ENCODE measurements around the gene TTLL10.
"Not testable (repeated sequence)": the region's sequence is repeated elsewhere in the genome, so short reads cannot be mapped to it uniquely, and the experiment has no call there.

TTLL10 gene

GRCh38 chr1:1141244-1141910, 32.3 kb upstream of the TTLL10 start:
- no peak for DNase-seq (ENCODE audit: low read depth)

GRCh38 chr1:1141911-1142250, 31.8 kb upstream of the TTLL10 start:
- DNase-seq (ENCODE audit: low read depth): no peak

- not testable (repeated sequence) for DNase-seq (ENCODE audit: low read depth)
Measured at GRCh38 chr1:1142352-1142751, 31.3 kb upstream of the TTLL10 start.

DNA sequence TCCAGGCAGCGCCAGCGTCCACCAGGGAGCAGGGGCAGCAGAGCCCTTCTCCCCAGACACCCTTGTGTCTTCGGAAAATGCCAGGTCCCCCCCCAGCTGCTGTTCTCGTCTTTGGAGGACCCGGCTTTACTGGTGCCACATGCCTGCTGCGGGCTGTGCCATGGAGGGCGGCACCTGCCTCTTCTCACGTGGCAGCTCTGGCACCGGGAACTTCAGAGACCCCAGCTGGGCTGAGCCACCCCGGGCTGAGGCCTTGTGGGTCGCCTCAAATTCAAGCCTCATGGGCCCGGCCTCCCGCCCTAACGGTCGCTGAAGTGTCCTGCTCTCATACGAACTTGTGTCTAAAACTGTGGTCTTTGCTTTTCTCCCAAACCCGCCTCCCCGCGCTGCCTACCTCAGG, 30.8 kb upstream of the TTLL10 start:
- no peak for DNase-seq (ENCODE audit: low read depth)

DNA sequence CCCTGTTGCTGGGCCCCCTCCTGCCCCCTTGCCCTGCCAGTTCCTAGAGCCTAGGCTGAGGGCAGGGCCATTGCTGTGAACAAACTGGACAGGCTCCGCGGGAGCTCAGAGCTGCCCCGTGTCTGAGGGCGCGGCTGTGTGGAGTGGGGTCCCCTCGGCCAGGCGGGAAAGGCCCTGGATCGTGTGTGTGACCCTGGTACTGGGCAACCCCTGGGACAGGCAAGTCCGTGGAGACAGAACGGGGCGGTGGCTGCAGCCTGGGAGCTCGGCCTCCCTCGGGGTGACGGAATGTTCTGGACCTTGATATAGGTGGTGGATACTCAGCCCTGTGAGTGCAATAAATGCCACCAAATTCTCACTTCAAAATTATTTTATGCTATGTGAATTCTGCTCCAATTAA, 30.0 kb upstream of the TTLL10 start:
- DNase-seq (ENCODE audit: low read depth): no peak

- DNase-seq (ENCODE audit: low read depth): no peak
Measured at GRCh38 chr1:1144122-1144842, 29.4 kb upstream of the TTLL10 start.

DNA sequence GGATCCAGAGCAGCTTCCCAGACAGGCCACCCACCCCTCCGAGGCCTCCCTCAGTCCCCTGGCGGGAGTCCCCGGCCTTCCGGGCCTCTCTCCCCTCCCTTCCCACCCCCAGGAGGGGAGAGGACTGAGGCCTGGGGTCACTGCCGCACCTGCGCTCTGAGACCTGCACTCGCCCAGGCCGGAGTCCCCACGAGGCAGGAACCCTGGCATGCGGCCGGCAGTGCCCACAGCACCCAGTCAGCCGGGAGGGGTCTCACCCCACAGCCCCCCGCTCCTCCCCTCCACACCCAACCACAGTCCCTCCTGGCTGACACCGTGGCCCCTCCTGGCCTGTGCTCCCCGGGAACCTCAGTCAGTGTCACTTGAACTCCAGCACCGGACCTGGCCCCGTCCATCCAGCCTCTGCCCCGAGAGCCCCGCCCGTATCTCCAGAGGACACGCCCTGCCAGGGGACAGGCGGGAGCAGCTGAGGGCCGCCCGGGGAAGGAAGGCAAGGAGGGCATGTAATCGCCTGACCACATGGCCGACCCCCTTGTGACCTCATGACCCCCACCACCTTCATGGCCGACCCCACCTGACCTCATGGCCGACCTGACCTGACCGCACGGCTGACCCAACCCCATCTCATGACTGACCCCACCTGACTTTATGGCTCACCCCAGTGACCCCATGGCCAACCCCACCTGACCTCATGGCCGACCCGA, 28.7 kb upstream of the TTLL10 start:
- DNase-seq (ENCODE audit: low read depth): no peak

DNA sequence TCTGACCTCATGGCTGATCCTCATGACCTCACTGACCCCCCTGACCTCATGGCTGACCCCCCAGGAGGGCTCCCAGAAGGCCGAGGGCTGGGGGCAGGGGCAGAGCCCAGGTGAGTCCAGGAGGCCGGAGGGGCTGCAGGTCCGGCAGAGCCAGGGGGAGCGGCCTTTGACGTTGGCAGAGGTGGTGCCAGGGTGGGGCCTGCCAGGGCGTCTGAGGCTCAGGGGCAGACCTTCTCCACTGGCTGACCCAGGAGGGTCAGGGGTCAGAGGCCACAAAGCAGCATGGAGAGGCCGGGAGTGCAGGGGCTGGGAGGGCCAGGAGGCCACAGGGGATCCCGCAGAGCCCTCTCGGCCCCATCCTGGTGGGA, 28.1 kb upstream of the TTLL10 start:
- no peak for DNase-seq (ENCODE audit: low read depth)

- DNase-seq (ENCODE audit: low read depth): no peak
Measured at GRCh38 chr1:1146026-1146425, 27.7 kb upstream of the TTLL10 start.

DNA sequence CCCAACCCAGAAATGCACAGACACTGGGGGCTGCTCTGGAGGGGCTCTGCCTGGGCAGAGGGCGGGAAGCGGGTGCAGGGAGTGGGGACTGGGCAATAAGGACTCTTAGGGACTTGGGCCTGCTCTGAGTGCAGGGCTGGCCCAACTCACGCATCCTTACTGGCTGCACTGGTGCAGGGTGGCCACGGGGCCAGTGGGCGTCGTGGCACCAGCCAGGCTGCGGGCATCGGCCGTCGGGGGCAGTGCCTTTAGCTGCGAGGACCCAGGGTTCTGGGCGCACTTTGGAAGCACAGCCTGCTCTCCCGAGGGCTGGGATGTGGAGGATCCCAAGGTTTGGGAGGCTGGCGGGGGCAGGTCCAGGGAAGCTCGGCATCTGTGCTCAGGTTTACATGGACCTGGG, 27.1 kb upstream of the TTLL10 start:
- no peak for DNase-seq (ENCODE audit: low read depth)

DNA sequence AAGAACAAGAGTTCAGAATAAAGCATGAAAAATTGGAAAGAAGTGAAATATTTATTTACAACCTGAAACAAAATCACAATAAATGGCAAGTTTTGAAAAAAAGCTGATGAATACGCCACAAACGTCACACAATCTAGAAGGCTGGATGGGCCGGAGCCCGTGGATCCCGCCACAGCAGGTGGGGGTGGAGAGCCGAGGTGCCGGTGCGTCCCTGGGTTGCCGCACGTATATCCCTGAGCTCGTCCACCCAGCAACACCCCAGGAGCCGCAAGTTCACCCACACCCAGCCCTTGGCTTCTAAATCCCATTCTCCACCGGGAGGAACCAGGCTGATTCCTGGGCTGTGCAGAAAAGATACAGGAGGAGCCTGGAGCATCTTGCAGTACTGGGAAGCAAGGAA, 25.6 kb upstream of the TTLL10 start:
- no peak for DNase-seq (ENCODE audit: low read depth)

DNA sequence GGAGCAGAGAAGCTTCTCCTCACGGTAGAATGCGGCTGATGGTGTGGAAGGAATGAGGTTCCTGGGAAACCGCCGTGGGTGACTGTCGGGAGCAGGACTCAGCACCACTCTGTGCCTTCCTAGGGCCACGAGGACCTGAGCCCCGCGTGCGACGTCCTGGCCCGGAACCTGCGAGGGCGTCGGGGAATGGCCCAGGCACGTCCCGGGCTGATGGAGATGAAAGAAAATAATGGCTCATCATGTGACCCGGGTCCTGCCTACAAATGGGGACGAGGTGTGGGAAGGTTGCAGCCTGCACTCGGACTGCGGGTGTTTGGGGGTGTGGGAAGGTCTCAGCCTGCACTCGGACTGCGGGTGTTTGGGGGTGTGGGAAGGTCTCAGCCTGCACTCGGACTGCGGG, 25.1 kb upstream of the TTLL10 start:
- no peak for DNase-seq (ENCODE audit: low read depth)

DNA sequence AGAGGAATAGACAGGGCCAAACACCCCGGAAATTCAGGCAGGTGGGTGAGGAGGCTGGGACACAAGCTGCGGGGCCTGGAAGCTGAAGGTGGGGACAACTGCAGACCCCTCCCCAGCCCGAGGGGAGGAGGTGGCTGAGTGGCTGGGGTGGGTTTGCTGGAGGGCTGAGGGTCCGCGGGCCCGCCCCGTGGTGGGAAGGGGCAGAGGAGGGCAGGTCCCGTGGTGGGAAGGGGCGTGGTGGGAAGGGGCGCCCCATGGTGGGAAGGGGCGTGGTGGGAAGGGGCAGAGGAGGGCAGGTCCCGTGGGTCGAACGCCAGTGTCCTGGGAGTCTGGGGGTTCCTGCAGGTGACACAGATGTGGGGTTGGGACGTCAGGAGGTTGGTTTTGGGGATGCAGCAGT, 24.3 kb upstream of the TTLL10 start:
- no peak for DNase-seq (ENCODE audit: low read depth)

GRCh38 chr1:1150100-1150499, 23.6 kb upstream of the TTLL10 start:
- DNase-seq (ENCODE audit: low read depth): no peak

- DNase-seq (ENCODE audit: low read depth): no peak
Measured at GRCh38 chr1:1151306-1151705, 22.4 kb upstream of the TTLL10 start.

DNA sequence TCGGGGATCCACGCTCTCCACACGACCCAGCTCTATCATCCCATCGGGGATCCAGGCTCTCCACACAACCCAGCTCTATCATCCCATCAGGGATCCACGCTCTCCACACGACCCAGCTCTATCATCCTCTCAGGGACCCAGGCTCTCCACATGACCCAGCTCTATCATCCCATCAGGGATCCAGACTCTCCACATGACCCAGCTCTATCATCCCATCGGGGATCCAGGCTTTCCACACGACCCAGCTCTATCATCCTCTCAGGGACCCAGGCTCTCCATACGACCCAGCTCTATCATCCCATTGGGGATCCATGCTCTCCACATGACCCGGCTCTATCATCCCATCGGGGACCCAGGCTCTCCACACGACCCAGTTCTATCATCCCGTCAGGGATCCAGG, 21.2 kb upstream of the TTLL10 start:
- DNase-seq (ENCODE audit: low read depth): not testable (repeated sequence)

- not testable (repeated sequence) for DNase-seq (ENCODE audit: low read depth)
Measured at GRCh38 chr1:1153215-1153614, 20.5 kb upstream of the TTLL10 start.

DNA sequence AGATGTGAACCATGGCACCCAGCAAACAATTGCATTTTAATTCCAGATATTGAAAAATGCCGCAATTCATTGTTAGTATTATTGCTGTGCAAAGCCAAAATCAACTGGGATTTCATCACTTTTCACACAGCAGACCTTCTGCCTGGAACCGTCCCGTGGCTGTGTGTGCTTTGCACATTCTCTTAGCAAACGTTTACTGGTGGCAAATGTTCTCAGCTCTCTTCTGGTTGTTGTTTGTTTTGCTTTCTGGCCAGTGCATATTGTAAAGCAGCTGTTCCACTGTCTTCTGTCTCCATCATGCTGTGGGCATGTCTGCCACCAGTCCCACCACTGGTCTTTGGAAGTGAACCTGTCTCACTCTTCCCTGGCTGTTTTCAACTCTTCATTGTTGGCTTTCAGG, 19.8 kb upstream of the TTLL10 start:
- no peak for DNase-seq (ENCODE audit: low read depth)

DNA sequence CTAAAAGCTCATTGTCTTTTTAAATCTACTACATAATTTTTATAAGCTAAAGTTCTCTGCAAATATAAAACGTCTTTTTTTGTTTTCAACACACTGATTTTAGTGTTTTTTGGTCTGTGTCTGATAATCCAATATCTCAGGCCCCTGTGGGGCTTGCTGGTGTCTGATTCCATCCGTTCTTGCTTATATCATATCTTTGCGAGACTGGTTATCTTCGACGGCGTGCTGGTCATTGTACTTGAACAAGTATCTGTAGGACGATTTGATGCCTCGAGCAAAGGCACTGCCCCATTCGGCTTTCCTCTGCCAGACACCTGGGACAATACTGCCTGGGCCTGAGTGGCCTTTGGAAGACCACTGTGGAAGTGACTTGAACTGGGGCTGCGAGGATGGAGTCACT, 18.4 kb upstream of the TTLL10 start:
- no peak for DNase-seq (ENCODE audit: low read depth)

DNA sequence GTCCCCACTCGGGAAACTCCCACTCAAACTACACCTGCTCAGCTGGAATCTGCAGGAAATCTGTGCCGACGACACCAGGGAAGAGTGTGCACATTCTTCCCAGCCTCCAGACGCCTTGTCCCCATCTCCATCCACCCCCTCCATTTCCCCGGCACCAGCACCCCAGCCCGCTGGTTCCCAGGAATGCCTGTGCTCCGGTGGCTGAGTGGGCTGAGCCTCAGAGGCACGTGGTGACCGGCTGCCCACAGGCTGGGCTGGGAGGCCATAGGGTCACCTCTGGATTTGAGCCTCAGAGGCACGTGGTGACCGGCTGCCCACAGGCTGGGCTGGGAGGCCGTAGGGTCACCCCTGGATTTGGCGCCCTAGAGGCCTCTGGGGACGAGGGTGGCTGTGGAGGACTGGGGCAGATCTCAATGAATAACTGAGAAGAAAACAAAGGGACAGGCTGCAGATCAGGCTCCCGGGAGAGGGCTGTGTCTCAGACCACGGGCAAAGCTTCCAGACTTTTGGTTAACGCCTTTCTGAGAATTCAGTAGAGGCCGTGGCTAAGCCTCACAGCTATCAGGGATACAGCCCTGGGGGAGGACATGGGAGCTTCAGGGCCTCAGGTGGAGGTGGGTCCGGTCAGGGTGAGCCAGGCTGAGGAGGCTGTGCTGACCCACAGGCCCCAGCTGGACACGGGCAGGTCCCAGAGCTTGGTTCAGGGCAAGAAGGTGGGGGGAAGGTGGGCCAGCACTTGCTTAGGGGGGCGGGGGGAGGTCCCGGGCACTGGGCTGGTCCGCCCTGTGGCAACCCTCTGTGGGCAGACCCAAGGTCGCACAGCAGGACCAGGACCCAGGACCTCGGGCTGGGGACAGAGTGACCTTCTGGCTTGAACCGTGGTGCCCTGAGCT, 17.3 kb upstream of the TTLL10 start:
- DNase-seq (ENCODE audit: low read depth): no peak

GRCh38 chr1:1157033-1157365, 16.7 kb upstream of the TTLL10 start:
- DNase-seq (ENCODE audit: low read depth): no peak

- DNase-seq (ENCODE audit: low read depth): peak; percentile 61
Measured at GRCh38 chr1:1157426-1157913, 16.2 kb upstream of the TTLL10 start.
